Sciatic nerve (tissue), 2 donors: ENCODE results near the gene EHMT1. TPM values are rescaled to one million over a fixed set of nuclear protein-coding genes. Genes with fewer than 3 reads are reported as not detected.

Experiments used
- ATAC-seq: fragments of 200-7000 bp; cut with Tn5 transposase; one replicate; pipeline ENCODE4 v1.9.1; 2020; ENCODE audit warnings: mild to moderate bottlenecking, moderate library complexity
- DNase-seq: peaks from one replicate; pipeline ENCODE4 v3.0.0-alpha.2; 2020; ENCODE audit warnings: low spot score
- intact Hi-C: fragments of 100-400 bp; cut with DNase I; formaldehyde crosslinking; loops from one replicate; pipeline ENCODE4 v1.14.2; 2022
- total RNA-seq: library from RNA; stranded (reverse); fragmentation: NEBNext Ultra II Directional; extraction: Animal tissue kit (Norgen Biotek cat#: 25700); gene quantifications from one replicate; pipeline ENCODE4 v1.2.1, GENCODE V29; 2021
- donor health status: DM: no; HTN: no; CAD: no.
- donor health status: DM: no; HTN: no; CAD: no.

The EHMT1 gene
- total RNA-seq, 1 donor from 2014 or later: 104 TPM

- ATAC-seq: no peak
- no peak for DNase-seq
- intact Hi-C loops: no loop called here
Measured at GRCh38 chr9:137682428-137683105, 63.8 kb downstream of the EHMT1 start.

GRCh38 chr9:137683262-137683864 is 64.6 kb downstream of the EHMT1 start:
- intact Hi-C loops: no loop called here
- ATAC-seq (no peak), DNase-seq (no peak)

GRCh38 chr9:137685035-137685740 is 66.4 kb downstream of the EHMT1 start:
- ATAC-seq (no peak), DNase-seq (no peak)
- intact Hi-C loops: no loop called here

- ATAC-seq: no peak
- intact Hi-C loops: no loop called here
- DNase-seq: no peak
Measured at GRCh38 chr9:137685741-137686420, 67.1 kb downstream of the EHMT1 start.

- intact Hi-C loops: no loop called here
- ATAC-seq: no peak
- no peak for DNase-seq
Measured at GRCh38 chr9:137688261-137688660, 69.5 kb downstream of the EHMT1 start.

- DNase-seq (no peak), ATAC-seq (no peak)
- intact Hi-C loops: no loop called here
Measured at GRCh38 chr9:137688725-137689124, 69.9 kb downstream of the EHMT1 start.

- DNase-seq: no peak
- intact Hi-C loops: no loop called here
- peak; percentile 78 for ATAC-seq
Measured at GRCh38 chr9:137689745-137690529, 71.1 kb downstream of the EHMT1 start.

GRCh38 chr9:137690930-137691645 is 72.3 kb downstream of the EHMT1 start:
- no peak for DNase-seq
- no peak for ATAC-seq
- intact Hi-C loops: no loop called here

GRCh38 chr9:137691646-137692351 is 73.0 kb downstream of the EHMT1 start:
- ATAC-seq: no peak
- no peak for DNase-seq

GRCh38 chr9:137694236-137694959 is 75.6 kb downstream of the EHMT1 start:
- ATAC-seq (no peak), DNase-seq (no peak)
- intact Hi-C loops: no loop called here

More at GRCh38 chr9:137691646-137692351, 73.0 kb downstream of the EHMT1 start:
- intact Hi-C loops: no loop called here

- ATAC-seq (peak; percentile 89), DNase-seq (no peak)
- intact Hi-C loops: no loop called here
Measured at GRCh38 chr9:137694962-137695875, 76.4 kb downstream of the EHMT1 start.

- intact Hi-C loops: no loop called here
- ATAC-seq: no peak
- DNase-seq: no peak
Measured at GRCh38 chr9:137696136-137696925, 77.5 kb downstream of the EHMT1 start.

GRCh38 chr9:137697193-137697592 is 78.4 kb downstream of the EHMT1 start:
- DNase-seq (no peak), ATAC-seq (no peak)
- intact Hi-C loops: no loop called here

- DNase-seq (no peak), ATAC-seq (no peak)
- intact Hi-C loops: no loop called here
Measured at GRCh38 chr9:137697832-137698231, 79.0 kb downstream of the EHMT1 start.

GRCh38 chr9:137700911-137701310 is 82.1 kb downstream of the EHMT1 start:
- intact Hi-C loops: no loop called here
- DNase-seq: no peak

More at GRCh38 chr9:137700911-137701310, 82.1 kb downstream of the EHMT1 start:
- ATAC-seq: no peak
